Panc1 (cell line): ENCODE data around the gene CABP4.

Source experiments
- POLR2AphosphoS5 ChIP-seq: IDR thresholded peaks from 2 replicates; pipeline ENCODE4 v1.6.1; 2012; ENCODE audit warnings: mild to moderate bottlenecking, low read depth, low read length, moderate library complexity
- SIN3A ChIP-seq: IDR thresholded peaks from 2 replicates; pipeline ENCODE4 v1.6.1; 2012; ENCODE audit warnings: low read depth, mild to moderate bottlenecking, low read length, moderate library complexity, borderline replicate concordance; ENCODE audit not compliant: insufficient read depth
- TCF7L2 ChIP-seq: IDR thresholded peaks from 2 replicates; pipeline ENCODE4 v1.6.1; 2011; ENCODE audit warnings: mild to moderate bottlenecking, low read depth, low read length, inconsistent platforms
- TF ChIP-seq, protein P1 (sequence below): fragments of 450-650 bp; IDR thresholded peaks from 2 replicates; pipeline ENCODE4 v1.5.1; 2017; ENCODE audit warnings: mild to moderate bottlenecking
- TF ChIP-seq, protein P2 (sequence below), 2 experiments: IDR thresholded peaks; 2 replicates each; pipeline ENCODE4 v1.6.1; 2011 to 2012; ENCODE audit warnings: low read depth in 2 of 2, control low read depth in 1 of 2, low read length in 1 of 2, mild to moderate bottlenecking in 1 of 2, moderate library complexity in 1 of 2; ENCODE audit not compliant: insufficient read depth in 1 of 2

DNA sequence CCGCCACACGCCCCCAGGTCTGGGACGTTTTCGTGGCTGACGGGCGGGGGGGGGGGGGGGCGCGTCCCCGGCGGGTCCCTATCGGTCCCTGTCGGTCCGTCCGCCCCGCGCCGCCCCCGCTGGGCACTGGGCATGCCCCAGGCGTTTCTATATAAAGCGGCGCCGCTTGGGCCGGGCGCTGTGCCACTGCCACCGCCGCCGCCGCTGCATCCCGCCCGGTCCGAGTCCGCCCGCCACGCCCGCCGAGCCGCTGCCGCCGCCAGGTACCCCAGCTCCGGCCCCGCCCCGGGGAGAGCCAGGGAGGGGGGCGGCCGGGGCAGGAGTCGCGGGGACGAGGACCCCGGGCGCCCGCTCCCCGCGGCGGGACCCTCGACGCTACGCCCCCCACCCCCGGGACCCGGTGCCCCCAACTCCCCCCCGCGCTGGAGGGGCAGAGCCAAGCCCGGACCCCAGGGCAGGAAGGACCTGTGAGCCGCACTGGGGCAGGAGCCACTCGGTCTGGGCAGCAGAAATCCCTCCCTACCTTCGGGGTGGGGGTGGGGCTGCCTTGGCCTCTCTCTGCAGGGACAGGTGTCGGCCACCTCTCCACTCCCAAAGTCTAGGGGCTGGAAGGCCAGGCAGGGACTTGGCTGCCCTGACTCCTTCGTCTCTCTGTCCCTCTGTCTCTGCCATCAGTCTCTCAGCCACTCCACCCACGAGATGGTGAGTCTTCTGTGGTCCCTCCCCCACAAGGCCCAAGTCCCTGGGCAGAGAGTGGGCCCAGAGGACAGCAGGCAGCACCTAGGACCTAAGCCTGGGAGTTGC, 39.5 kb upstream of the CABP4 start, which contains the start of gene CARNS1:
- TF ChIP-seq, protein P1, sequence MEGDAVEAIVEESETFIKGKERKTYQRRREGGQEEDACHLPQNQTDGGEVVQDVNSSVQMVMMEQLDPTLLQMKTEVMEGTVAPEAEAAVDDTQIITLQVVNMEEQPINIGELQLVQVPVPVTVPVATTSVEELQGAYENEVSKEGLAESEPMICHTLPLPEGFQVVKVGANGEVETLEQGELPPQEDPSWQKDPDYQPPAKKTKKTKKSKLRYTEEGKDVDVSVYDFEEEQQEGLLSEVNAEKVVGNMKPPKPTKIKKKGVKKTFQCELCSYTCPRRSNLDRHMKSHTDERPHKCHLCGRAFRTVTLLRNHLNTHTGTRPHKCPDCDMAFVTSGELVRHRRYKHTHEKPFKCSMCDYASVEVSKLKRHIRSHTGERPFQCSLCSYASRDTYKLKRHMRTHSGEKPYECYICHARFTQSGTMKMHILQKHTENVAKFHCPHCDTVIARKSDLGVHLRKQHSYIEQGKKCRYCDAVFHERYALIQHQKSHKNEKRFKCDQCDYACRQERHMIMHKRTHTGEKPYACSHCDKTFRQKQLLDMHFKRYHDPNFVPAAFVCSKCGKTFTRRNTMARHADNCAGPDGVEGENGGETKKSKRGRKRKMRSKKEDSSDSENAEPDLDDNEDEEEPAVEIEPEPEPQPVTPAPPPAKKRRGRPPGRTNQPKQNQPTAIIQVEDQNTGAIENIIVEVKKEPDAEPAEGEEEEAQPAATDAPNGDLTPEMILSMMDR, result no peak
- no peak for TF ChIP-seq SIN3A
- no peak for TF ChIP-seq TCF7L2
- TF ChIP-seq POLR2AphosphoS5, result no peak
- TF ChIP-seq, protein P2, sequence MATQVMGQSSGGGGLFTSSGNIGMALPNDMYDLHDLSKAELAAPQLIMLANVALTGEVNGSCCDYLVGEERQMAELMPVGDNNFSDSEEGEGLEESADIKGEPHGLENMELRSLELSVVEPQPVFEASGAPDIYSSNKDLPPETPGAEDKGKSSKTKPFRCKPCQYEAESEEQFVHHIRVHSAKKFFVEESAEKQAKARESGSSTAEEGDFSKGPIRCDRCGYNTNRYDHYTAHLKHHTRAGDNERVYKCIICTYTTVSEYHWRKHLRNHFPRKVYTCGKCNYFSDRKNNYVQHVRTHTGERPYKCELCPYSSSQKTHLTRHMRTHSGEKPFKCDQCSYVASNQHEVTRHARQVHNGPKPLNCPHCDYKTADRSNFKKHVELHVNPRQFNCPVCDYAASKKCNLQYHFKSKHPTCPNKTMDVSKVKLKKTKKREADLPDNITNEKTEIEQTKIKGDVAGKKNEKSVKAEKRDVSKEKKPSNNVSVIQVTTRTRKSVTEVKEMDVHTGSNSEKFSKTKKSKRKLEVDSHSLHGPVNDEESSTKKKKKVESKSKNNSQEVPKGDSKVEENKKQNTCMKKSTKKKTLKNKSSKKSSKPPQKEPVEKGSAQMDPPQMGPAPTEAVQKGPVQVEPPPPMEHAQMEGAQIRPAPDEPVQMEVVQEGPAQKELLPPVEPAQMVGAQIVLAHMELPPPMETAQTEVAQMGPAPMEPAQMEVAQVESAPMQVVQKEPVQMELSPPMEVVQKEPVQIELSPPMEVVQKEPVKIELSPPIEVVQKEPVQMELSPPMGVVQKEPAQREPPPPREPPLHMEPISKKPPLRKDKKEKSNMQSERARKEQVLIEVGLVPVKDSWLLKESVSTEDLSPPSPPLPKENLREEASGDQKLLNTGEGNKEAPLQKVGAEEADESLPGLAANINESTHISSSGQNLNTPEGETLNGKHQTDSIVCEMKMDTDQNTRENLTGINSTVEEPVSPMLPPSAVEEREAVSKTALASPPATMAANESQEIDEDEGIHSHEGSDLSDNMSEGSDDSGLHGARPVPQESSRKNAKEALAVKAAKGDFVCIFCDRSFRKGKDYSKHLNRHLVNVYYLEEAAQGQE (IDR thresholded peaks at IDR 0.05; ENCODE audit: insufficient read depth in 1 of 2, low read depth in 2 of 2, low read length in 1 of 2), result no peak
